Measurements from ENCODE around the gene EEF1AKMT4.

The EEF1AKMT4 gene

DNA sequence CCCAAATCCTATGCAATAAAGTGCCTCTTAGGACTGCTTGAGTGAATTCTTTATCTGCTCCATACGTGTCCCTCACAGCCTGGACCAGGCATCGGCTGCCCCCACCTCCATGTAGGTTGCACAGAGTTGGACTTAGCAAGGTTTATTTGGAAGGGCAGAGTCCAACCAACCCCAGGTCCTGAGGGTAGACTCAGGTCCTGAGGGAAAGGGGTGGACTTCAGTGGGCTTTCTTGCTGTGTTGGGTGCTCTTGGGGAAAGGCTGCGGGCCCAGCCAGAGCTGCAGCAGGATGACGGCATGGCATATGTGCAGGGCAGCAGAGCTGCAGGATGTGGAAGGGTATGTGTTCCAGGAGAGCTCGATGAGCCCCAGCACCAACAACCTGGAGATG is 7.2 kb upstream of the EEF1AKMT4 start:
- TF ChIP-seq TARDBP (IDR thresholded peaks at IDR 0.05): no peak
- no peak for TF ChIP-seq ARNT (IDR thresholded peaks at IDR 0.05)
- no peak for TF ChIP-seq SP1 (IDR thresholded peaks at IDR 0.05)
- no peak for TF ChIP-seq CTBP1 (IDR thresholded peaks at IDR 0.05; ENCODE audit: borderline replicate concordance)
- no peak for TF ChIP-seq HDGF (IDR thresholded peaks at IDR 0.05; ENCODE audit: borderline replicate concordance)
- TF ChIP-seq SUZ12 (IDR thresholded peaks at IDR 0.05): no peak
- ChIA-PET CTCF (no interaction called here), POLR2A (no interaction called here)
- DNase-seq (ENCODE audit: extremely low spot score): no peak

DNA sequence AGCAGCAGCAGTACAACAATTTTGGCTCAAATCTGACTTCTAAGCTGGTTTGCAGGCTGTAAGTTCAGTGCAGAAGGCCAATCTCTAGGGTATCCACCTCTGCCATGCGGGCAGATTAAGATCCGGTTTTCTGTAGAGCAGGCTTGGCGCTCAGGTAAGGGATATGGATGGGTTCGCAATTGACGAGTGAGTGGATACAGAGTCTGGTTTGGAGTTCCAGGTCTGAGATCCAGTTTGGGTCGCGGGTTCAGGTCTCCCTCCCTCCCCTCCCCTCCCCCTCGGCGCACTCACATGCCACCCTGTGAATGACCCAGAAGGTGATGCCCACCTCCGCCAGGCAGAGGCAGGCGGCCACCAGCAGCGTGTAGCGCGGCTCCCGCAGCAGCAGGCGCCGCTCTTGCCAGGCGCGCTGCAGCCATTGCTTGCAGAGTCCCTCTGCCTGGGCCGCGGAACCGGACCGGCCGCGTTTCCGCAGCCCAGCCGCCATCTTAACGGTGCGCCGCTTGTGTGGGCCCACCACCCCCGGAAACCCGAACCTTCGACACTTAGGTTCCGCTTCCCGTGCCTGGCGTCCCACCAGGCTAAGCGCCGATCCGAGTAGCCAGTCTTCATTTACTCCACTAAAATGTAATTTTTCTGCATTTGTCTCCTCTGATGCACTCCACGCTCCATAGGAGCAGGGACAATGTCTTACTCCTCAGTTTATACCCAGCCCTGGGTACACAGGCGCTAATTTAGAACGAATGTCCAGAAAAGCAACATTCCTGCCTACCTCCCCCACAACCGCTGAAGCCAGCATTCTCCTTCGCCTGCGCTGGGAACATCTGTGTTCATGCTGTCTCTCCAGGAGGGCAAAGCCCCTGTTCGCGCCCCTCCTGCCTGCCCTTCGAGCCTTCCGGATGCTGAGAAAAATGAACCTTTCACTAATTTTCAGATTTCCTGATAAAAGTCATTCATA is 739 bp upstream of the EEF1AKMT4 start, which contains the start of gene ALG3:
ALG3 (minus strand) TSS at position 509 of the 958 bp plus-strand sequence; CDS start at position 487, 22 bp downstream.
- DNase-seq (ENCODE audit: extremely low spot score): peak; percentile 62
- ChIA-PET POLR2A (no interaction called here), CTCF (no interaction called here)
- peak; percentile 59; the same call in 1 of the 2 replicates for TF ChIP-seq L3MBTL2 (conservative IDR thresholded peaks at IDR 0.05)
- TF ChIP-seq HDGF (IDR thresholded peaks at IDR 0.05; ENCODE audit: borderline replicate concordance): no peak
- peak; percentile 69 for TF ChIP-seq NFRKB (IDR thresholded peaks at IDR 0.05)
- 0 out of 2 replicates have a peak, but pooled peaks have one; percentile 14 for TF ChIP-seq FOXM1 (IDR thresholded peaks at IDR 0.05; ENCODE audit: borderline replicate concordance)
- TF ChIP-seq CTBP1 (IDR thresholded peaks at IDR 0.05; ENCODE audit: borderline replicate concordance): peak; percentile 65; the same call in 1 of the 2 replicates
- TF ChIP-seq ELF4 (IDR thresholded peaks at IDR 0.05): peak; percentile 71

GRCh38 chr3:184250167-184250828 is 826 bp downstream of the EEF1AKMT4 start:
- ChIA-PET POLR2A (interaction anchor here (0.8 to 1.0 kb wide), 3 partner anchors 10 to 116 kb away, joined by 3 to 6 read pairs (median 4); partner anchors contain the start of gene EIF2B5), CTCF (interaction anchor here (0.8 to 1.2 kb wide), 4 partner anchors 8 to 23 kb away, joined by 3 to 6 read pairs (median 4); no protein-coding TSS in a partner anchor)
- TF ChIP-seq TARDBP (IDR thresholded peaks at IDR 0.05): no peak
- no peak for TF ChIP-seq ARNT (IDR thresholded peaks at IDR 0.05)
- no peak for TF ChIP-seq ZNF384 (IDR thresholded peaks at IDR 0.05)
- TF ChIP-seq HDGF (IDR thresholded peaks at IDR 0.05; ENCODE audit: borderline replicate concordance): no peak
- TF ChIP-seq ELF4 (IDR thresholded peaks at IDR 0.05): no peak
- TF ChIP-seq L3MBTL2 (conservative IDR thresholded peaks at IDR 0.05): no peak
- no peak for TF ChIP-seq NFRKB (IDR thresholded peaks at IDR 0.05)
- no peak for TF ChIP-seq FOXM1 (IDR thresholded peaks at IDR 0.05; ENCODE audit: borderline replicate concordance)
- TF ChIP-seq CTBP1 (IDR thresholded peaks at IDR 0.05; ENCODE audit: borderline replicate concordance): no peak
- TF ChIP-seq FOXK2 (IDR thresholded peaks at IDR 0.05): no peak
- TF ChIP-seq PKNOX1 (IDR thresholded peaks at IDR 0.05): no peak
- no peak for TF ChIP-seq BHLHE40 (IDR thresholded peaks at IDR 0.05; ENCODE audit: borderline replicate concordance)
- no peak for TF ChIP-seq SUZ12 (IDR thresholded peaks at IDR 0.05)
- no peak for TF ChIP-seq LEF1 (IDR thresholded peaks at IDR 0.05; ENCODE audit: borderline replicate concordance)
- no peak for TF ChIP-seq SP1 (IDR thresholded peaks at IDR 0.05)
- no peak for TF ChIP-seq FOXA1 (IDR thresholded peaks at IDR 0.05)
- DNase-seq (ENCODE audit: extremely low spot score): peak; percentile 70

- DNase-seq (ENCODE audit: extremely low spot score): no peak
- TF ChIP-seq L3MBTL2 (conservative IDR thresholded peaks at IDR 0.05) (no peak), BHLHE40 (IDR thresholded peaks at IDR 0.05; ENCODE audit: borderline replicate concordance) (no peak), NFRKB (IDR thresholded peaks at IDR 0.05) (no peak), PKNOX1 (IDR thresholded peaks at IDR 0.05) (no peak), SUZ12 (IDR thresholded peaks at IDR 0.05) (no peak), FOXK2 (IDR thresholded peaks at IDR 0.05) (no peak), ARNT (IDR thresholded peaks at IDR 0.05) (no peak), ZNF384 (IDR thresholded peaks at IDR 0.05) (no peak), SP1 (IDR thresholded peaks at IDR 0.05) (no peak), FOXA1 (IDR thresholded peaks at IDR 0.05) (no peak), CTBP1 (IDR thresholded peaks at IDR 0.05; ENCODE audit: borderline replicate concordance) (no peak), ELF4 (IDR thresholded peaks at IDR 0.05) (no peak), FOXM1 (IDR thresholded peaks at IDR 0.05; ENCODE audit: borderline replicate concordance) (no peak), HDGF (IDR thresholded peaks at IDR 0.05; ENCODE audit: borderline replicate concordance) (no peak), TARDBP (IDR thresholded peaks at IDR 0.05) (no peak), LEF1 (IDR thresholded peaks at IDR 0.05; ENCODE audit: borderline replicate concordance) (no peak)
- ChIA-PET CTCF (interaction anchor here (0.7 kb wide), 1 partner anchor 522 kb away, joined by 3 read pairs; no protein-coding TSS in a partner anchor), POLR2A (no interaction called here)
Measured at GRCh38 chr3:184255291-184256039, 6.0 kb downstream of the EEF1AKMT4 start.

GRCh38 chr3:184257083-184257915 is 7.8 kb downstream of the EEF1AKMT4 start:
- ChIA-PET POLR2A (no interaction called here), CTCF (no interaction called here)
- TF ChIP-seq NFRKB (IDR thresholded peaks at IDR 0.05) (no peak), LEF1 (IDR thresholded peaks at IDR 0.05; ENCODE audit: borderline replicate concordance) (no peak), SUZ12 (IDR thresholded peaks at IDR 0.05) (no peak), ELF4 (IDR thresholded peaks at IDR 0.05) (no peak), L3MBTL2 (conservative IDR thresholded peaks at IDR 0.05) (no peak), HDGF (IDR thresholded peaks at IDR 0.05; ENCODE audit: borderline replicate concordance) (no peak), ZNF384 (IDR thresholded peaks at IDR 0.05) (no peak)

More at GRCh38 chr3:184257083-184257915, 7.8 kb downstream of the EEF1AKMT4 start:
- no peak for DNase-seq (ENCODE audit: extremely low spot score)
